Psoas muscle (tissue), 8 donors: ENCODE measurements around the gene SCAPER. TPM values are rescaled to one million over a fixed set of nuclear protein-coding genes. Genes with fewer than 3 reads are reported as not detected.

Experiments used
- ATAC-seq, 4 donors: fragments of 200-7000 bp; cut with Tn5 transposase; one replicate each; pipeline ENCODE4 v1.9.1; 2020; ENCODE audit warnings: moderate library complexity in 3 of 4, mild to moderate bottlenecking in 2 of 4
- DNase-seq, 2 donors: peaks; one replicate each; pipeline ENCODE4 v3.0.0-alpha.2; 2020
- H3K27ac ChIP-seq: fragments of 200-600 bp; one replicate; pipeline ENCODE4 v1.8.0; 2022
- H3K27me3 ChIP-seq, 3 donors: fragments of 200-600 bp in 1 of 3; one replicate each; pipeline versions ENCODE4 v1.6.1 to v1.8.0; 2013 to 2022; ENCODE audit warnings: low read length in 2 of 3, mild to moderate bottlenecking in 2 of 3, moderate library complexity in 1 of 3; ENCODE audit not compliant: insufficient read depth in 3 of 3
- H3K36me3 ChIP-seq, 2 donors: fragments of 200-600 bp in 1 of 2; one replicate each; pipeline versions ENCODE4 v1.6.1 to v1.8.0; 2013 to 2022; ENCODE audit warnings: low read depth in 1 of 2, mild to moderate bottlenecking in 1 of 2, moderate library complexity in 1 of 2; ENCODE audit not compliant: insufficient read depth in 1 of 2
- H3K4me1 ChIP-seq: fragments of 200-600 bp; one replicate; pipeline ENCODE4 v1.8.0; 2022
- H3K4me3 ChIP-seq: fragments of 200-600 bp; one replicate; pipeline ENCODE4 v1.8.0; 2022; ENCODE audit warnings: mild to moderate bottlenecking
- H3K9me3 ChIP-seq: fragments of 200-600 bp; one replicate; pipeline ENCODE4 v1.8.0; 2022
- WGBS, 3 donors: extraction: QIAGEN DNeasy Blood & Tissue Kit; methylation state at CpG; one replicate each; pipeline versions ENCODE4 v1.1.6 to v1.1.7; 2013; 5-methylcytosine and 5-hydroxymethylcytosine counted together
- intact Hi-C, 2 donors: fragments of 100-400 bp; cut with DNase I; formaldehyde crosslinking; loops; one replicate each; pipeline versions ENCODE4 v1.11.0 to v1.14.2; 2022
- polyA plus RNA-seq, 3 donors: library from polyadenylated mRNA; stranded (reverse); fragments of 200-250 nt; gene quantifications; one replicate each; pipeline ENCODE4 v1.2.3, GENCODE V29; 2013
- total RNA-seq, 4 donors: library from RNA; stranded (reverse); fragmentation: NEBNext Ultra II Directional in 2 of 4; extraction: Animal tissue kit (Norgen Biotek cat#: 25700) in 2 of 4; gene quantifications; one replicate each; pipeline versions ENCODE4 v1.2.1 to v1.2.4, GENCODE V29; 2021 to 2023
- TF ChIP-seq, protein P1 (sequence below): fragments of 200-600 bp; IDR thresholded peaks from one replicate; pipeline ENCODE4 v1.8.0; 2022; ENCODE audit warnings: antibody characterized with exemption
- donor health status: healthy with polysubstance abuse.
- donor health status: DM: no; HTN: no; CAD: no; lungs with moderate emphysema.
- donor health status: Bipolar disorder and iron deficiency.
- donor health status: healthy.
- donor health status: DM: yes; HTN: yes; CAD: no.
- donor health status: DM: no; HTN: no; CAD: no.
- donor health status: DM: no; HTN: no; CAD: no.
- donor health status: DM: yes; HTN: yes; CAD: no.

Gene SCAPER
- total and polyA plus RNA-seq, 7 donors, result 4.1 to 28.7 (median 20.0) TPM

GRCh38 chr15:76378691-76379090, 526.4 kb downstream of the SCAPER start:
- Histone ChIP-seq H3K4me1 (no peaks in the 10 kb centered on the region), H3K4me3 (no peak overlapping the region), H3K9me3 (no peaks in the 10 kb centered on the region), H3K36me3 (peaks cover 0 to 14% of the 10 kb centered on the region in 2 donors), H3K27me3 (no peaks in the 10 kb centered on the region), H3K27ac (no peak overlapping the region)
- whole genome bisulfite sequencing, 3 donors, result 95 to 97% (median 96%) methylated on average over 1 of the region's 1 CpG
- ATAC-seq, result no peak
- TF ChIP-seq, protein P1, sequence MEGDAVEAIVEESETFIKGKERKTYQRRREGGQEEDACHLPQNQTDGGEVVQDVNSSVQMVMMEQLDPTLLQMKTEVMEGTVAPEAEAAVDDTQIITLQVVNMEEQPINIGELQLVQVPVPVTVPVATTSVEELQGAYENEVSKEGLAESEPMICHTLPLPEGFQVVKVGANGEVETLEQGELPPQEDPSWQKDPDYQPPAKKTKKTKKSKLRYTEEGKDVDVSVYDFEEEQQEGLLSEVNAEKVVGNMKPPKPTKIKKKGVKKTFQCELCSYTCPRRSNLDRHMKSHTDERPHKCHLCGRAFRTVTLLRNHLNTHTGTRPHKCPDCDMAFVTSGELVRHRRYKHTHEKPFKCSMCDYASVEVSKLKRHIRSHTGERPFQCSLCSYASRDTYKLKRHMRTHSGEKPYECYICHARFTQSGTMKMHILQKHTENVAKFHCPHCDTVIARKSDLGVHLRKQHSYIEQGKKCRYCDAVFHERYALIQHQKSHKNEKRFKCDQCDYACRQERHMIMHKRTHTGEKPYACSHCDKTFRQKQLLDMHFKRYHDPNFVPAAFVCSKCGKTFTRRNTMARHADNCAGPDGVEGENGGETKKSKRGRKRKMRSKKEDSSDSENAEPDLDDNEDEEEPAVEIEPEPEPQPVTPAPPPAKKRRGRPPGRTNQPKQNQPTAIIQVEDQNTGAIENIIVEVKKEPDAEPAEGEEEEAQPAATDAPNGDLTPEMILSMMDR, result no peak
- intact Hi-C loops, result no loop called here
- DNase-seq, result no peak

GRCh38 chr15:76377751-76378150, 527.4 kb downstream of the SCAPER start:
- Histone ChIP-seq H3K4me3 (no peak overlapping the region), H3K4me1 (no peaks in the 10 kb centered on the region), H3K27me3 (no peaks in the 10 kb centered on the region), H3K9me3 (no peaks in the 10 kb centered on the region), H3K27ac (no peak overlapping the region), H3K36me3 (peaks cover 0 to 15% of the 10 kb centered on the region in 2 donors)
- TF ChIP-seq, protein P1, result no peak
- ATAC-seq (no peak), DNase-seq (no peak)
- intact Hi-C loops, result no loop called here

DNA sequence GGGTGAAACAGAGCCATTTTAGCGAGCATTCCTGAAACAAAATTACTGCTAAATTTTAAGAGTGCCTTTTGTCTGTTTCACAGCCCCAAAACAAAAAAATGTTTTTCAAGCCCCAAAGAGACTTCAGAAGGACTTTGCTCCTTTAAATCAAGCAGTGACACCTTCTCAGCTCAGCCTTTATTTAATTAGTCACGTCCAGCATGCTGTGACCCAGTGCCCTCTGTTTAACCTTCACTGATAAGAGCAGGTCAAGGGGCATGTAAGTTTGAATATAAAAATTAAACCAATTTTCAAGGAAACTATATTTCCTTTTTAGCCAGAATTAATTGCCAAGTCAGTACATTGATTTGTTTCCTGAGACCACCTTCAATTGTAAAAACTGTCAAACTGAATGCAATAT, 527.9 kb downstream of the SCAPER start:
- 75 to 84% (median 79%) methylated on average over 2 of the region's 2 CpGs for WGBS, 3 donors

DNA sequence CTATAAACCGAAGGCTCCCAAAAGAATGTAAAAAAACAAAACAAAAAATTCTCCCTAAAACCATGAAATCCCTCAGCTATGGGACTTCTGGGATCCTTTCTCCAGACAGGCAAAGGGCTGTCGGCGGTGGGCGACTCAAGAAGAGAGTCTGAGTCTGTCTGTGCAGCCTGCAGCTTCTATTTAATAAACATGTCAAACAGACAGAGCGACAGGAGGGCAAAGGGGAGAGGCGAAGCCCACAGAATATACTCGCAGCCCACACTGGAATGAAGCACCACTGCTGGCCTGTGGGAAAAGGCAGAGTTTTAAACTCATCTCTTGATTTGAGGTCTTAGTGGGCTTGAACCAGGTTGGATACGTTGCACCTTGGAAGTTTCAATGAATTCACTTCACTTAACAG, 528.3 kb downstream of the SCAPER start:
- Histone ChIP-seq H3K27ac (no peak overlapping the region), H3K27me3 (no peaks in the 10 kb centered on the region), H3K4me1 (no peaks in the 10 kb centered on the region), H3K36me3 (peaks cover 0 to 24% of the 10 kb centered on the region in 2 donors), H3K4me3 (no peak overlapping the region), H3K9me3 (no peaks in the 10 kb centered on the region)
- ATAC-seq, result no peak
- DNase-seq, result no peak
- TF ChIP-seq, protein P1, result no peak
- 81 to 86% (median 82%) methylated on average over 8 of the region's 8 CpGs for WGBS, 3 donors
- intact Hi-C loops, result no loop called here

More for the DNA sequence above, 527.9 kb downstream of the SCAPER start:
- peaks cover 0 to 20% of the 10 kb centered on the region in 2 donors for H3K36me3 ChIP-seq
- no peaks in the 10 kb centered on the region for H3K9me3 ChIP-seq
- TF ChIP-seq, protein P1, result no peak
- H3K4me1 ChIP-seq, result no peaks in the 10 kb centered on the region
- no peak overlapping the region for H3K4me3 ChIP-seq
- no peaks in the 10 kb centered on the region for H3K27me3 ChIP-seq
- DNase-seq, result no peak
- no peak for ATAC-seq
- no peak overlapping the region for H3K27ac ChIP-seq
- intact Hi-C loops, result no loop called here

DNA sequence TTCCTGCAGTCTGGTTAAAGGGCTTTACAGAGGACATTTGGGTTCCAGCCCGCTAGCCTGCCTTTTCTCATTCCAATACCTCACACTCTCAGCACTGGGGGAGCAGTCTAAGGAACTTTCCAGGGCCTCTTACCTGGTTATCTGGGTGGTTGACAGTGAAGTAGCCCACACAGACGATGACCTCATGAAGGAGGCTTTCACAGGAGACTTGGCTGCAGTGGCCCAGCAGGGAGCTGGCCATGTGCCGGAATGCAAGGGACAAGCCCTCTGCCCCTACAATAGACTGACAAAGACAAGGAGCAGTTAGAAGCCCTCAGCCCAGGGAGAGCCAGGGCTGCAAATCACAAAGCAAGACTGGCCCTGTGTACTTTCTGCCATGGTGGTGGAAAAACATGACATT, 529.1 kb downstream of the SCAPER start:
- H3K27ac ChIP-seq, result no peak overlapping the region
- DNase-seq, result no peak
- H3K9me3 ChIP-seq, result no peaks in the 10 kb centered on the region
- TF ChIP-seq, protein P1, result no peak
- H3K27me3 ChIP-seq, result no peaks in the 10 kb centered on the region
- WGBS, 3 donors, result 89 to 93% (median 93%) methylated on average over 3 of the region's 3 CpGs
- peaks cover 0 to 19% of the 10 kb centered on the region in 2 donors for H3K36me3 ChIP-seq
- H3K4me3 ChIP-seq, result no peak overlapping the region
- H3K4me1 ChIP-seq, result no peaks in the 10 kb centered on the region
- intact Hi-C loops, result no loop called here
- no peak for ATAC-seq
